CD4-positive, alpha-beta T cell treated with Interferon gamma for 1 hour (primary cell): ENCODE data around the gene ATP6V1D.
"Not testable (repeated sequence)": the region's sequence is repeated elsewhere in the genome, so short reads cannot be mapped to it uniquely, and the experiment has no call there.

Experiments
- DNase-seq: peaks from one replicate; pipeline ENCODE4 v3.0.0-alpha.2; 2020

ATP6V1D gene

GRCh38 chr14:67365476-67365875 lies 5.9 kb upstream of the ATP6V1D start:
- no peak for DNase-seq

- no peak for DNase-seq
These were observed 1.0 kb upstream of the ATP6V1D start for GRCh38 chr14:67360470-67361206.

- DNase-seq = no peak
These were observed 455 bp downstream of the ATP6V1D start for GRCh38 chr14:67358924-67359774.

- DNase-seq = no peak
These were observed 1.6 kb downstream of the ATP6V1D start for GRCh38 chr14:67357969-67358354.

- DNase-seq = no peak
These were observed 2.2 kb downstream of the ATP6V1D start for GRCh38 chr14:67357186-67357968.

- DNase-seq = no peak
These were observed 7.5 kb downstream of the ATP6V1D start for GRCh38 chr14:67352055-67352454.

GRCh38 chr14:67345583-67345982 lies 14.0 kb downstream of the ATP6V1D start:
- no peak for DNase-seq

GRCh38 chr14:67343601-67344230 lies 15.9 kb downstream of the ATP6V1D start:
- no peak for DNase-seq

GRCh38 chr14:67341231-67341630 lies 18.4 kb downstream of the ATP6V1D start:
- DNase-seq = not testable (repeated sequence)

- DNase-seq = no peak
These were observed 23.8 kb downstream of the ATP6V1D start for GRCh38 chr14:67335781-67336180.

- no peak for DNase-seq
These were observed 27.1 kb downstream of the ATP6V1D start for GRCh38 chr14:67332468-67332867.

- DNase-seq = no peak
These were observed 28.1 kb downstream of the ATP6V1D start for GRCh38 chr14:67331368-67332125.

GRCh38 chr14:67329666-67330065 lies 29.9 kb downstream of the ATP6V1D start:
- not testable (repeated sequence) for DNase-seq

- no peak for DNase-seq
These were observed 40.5 kb downstream of the ATP6V1D start for GRCh38 chr14:67319142-67319541.

- DNase-seq = no peak
These were observed 41.8 kb downstream of the ATP6V1D start for GRCh38 chr14:67317822-67318221.

- DNase-seq = no peak
These were observed 46.5 kb downstream of the ATP6V1D start for GRCh38 chr14:67313153-67313552.

GRCh38 chr14:67311868-67312267 lies 47.7 kb downstream of the ATP6V1D start:
- no peak for DNase-seq
